Lung (tissue), 12 donors: ENCODE results near the gene PDK2. TPM values are rescaled to one million over a fixed set of nuclear protein-coding genes. Genes with fewer than 3 reads are reported as not detected.

Experiments
- ATAC-seq: fragments of 200-7000 bp; cut with Tn5 transposase; one replicate; pipeline ENCODE4 v1.9.1; 2020; ENCODE audit warnings: moderate number of reproducible peaks; ENCODE audit not compliant: insufficient read depth, low FRiP score
- DNase-seq, 3 donors: peaks; one replicate each; pipeline ENCODE4 v3.0.0-alpha.2; 2013 to 2017
- H3K27ac ChIP-seq, 2 donors: one replicate each; pipeline ENCODE4 v1.5.1; 2013; ENCODE audit warnings: mild to moderate bottlenecking in 2 of 2, moderate library complexity in 2 of 2, control low read depth in 1 of 2, inconsistent platforms in 1 of 2, low read depth in 1 of 2, low read length in 1 of 2
- H3K27me3 ChIP-seq, 3 donors: one replicate each; pipeline ENCODE4 v1.5.1; 2013; ENCODE audit warnings: low read length in 2 of 3; ENCODE audit not compliant: control insufficient read depth in 3 of 3, insufficient read depth in 3 of 3
- H3K36me3 ChIP-seq, 4 donors: one replicate each; pipeline ENCODE4 v1.5.1; 2013; ENCODE audit warnings: low read length in 4 of 4, mild to moderate bottlenecking in 1 of 4, moderate library complexity in 1 of 4; ENCODE audit not compliant: control insufficient read depth in 4 of 4, insufficient read depth in 4 of 4
- H3K4me1 ChIP-seq, 5 donors: one replicate each; pipeline ENCODE4 v1.5.1; 2013; ENCODE audit warnings: low read length in 5 of 5, mild to moderate bottlenecking in 2 of 5, moderate library complexity in 1 of 5; ENCODE audit not compliant: control insufficient read depth in 5 of 5, insufficient read depth in 5 of 5
- H3K4me3 ChIP-seq: one replicate; pipeline ENCODE4 v1.5.1; 2013; ENCODE audit warnings: mild to moderate bottlenecking, control low read depth, moderate library complexity
- H3K9ac ChIP-seq, 2 donors: one replicate each; pipeline ENCODE4 v1.5.1; 2013; ENCODE audit warnings: low read length in 2 of 2, control low read depth in 1 of 2; ENCODE audit not compliant: insufficient read depth in 1 of 2
- H3K9me3 ChIP-seq, 4 donors: one replicate each; pipeline ENCODE4 v1.5.1; 2013; ENCODE audit warnings: low read length in 3 of 4, mild to moderate bottlenecking in 1 of 4, moderate library complexity in 1 of 4; ENCODE audit not compliant: control insufficient read depth in 4 of 4, insufficient read depth in 3 of 4
- CTCF ChIP-seq: IDR thresholded peaks from 2 replicates; pipeline ENCODE4 v1.5.1; 2012; ENCODE audit warnings: mild to moderate bottlenecking; ENCODE audit errors: control extremely low read depth, extremely low read depth
- WGBS, 2 donors: extraction: QIAGEN DNeasy Blood & Tissue Kit; methylation state at CpG; one replicate each; pipeline ENCODE4 v1.1.7; 2013; 5-methylcytosine and 5-hydroxymethylcytosine counted together
- polyA plus RNA-seq, 2 donors: library from polyadenylated mRNA; stranded (reverse); fragments of 200-250 nt; gene quantifications; one replicate each; pipeline ENCODE4 v1.2.1, GENCODE V29; 2013
- total RNA-seq, 2 donors: library from RNA; depleted of rRNA in 1 of 2; stranded (reverse); fragments of >200 nt in 1 of 2; gene quantifications; one replicate each; pipeline ENCODE4 v1.2.1, GENCODE V29; 2014 to 2021
- donor health status: control.
- donor health status: control.
- donor health status: Bipolar disorder and iron deficiency.
- donor health status: healthy.
- donor health status: DM: yes; HTN: yes; CAD: no.

Gene PDK2
- total and polyA plus RNA-seq, 4 donors, result 10.0 to 27.8 (median 19.4) TPM

DNA sequence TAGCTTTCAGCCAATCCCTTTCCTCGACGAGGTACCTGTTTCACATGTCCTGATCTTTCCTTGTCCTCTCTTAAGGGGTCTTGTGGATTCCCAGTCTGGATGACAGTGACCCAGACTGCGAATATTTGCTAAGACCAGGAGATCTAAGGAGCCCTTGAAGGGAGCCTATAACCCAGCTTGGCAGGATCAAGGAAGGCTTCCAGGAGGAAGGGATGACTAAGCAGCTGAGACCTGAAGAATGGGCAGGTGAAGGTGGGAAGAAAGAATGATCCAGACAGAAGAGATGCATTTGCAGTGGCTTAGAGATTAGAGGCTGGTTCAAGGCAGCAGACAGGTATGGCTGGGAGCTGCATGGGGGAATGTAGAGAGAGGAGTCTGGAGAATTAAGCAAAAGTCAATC is 1.9 kb upstream of the PDK2 start:
- WGBS, 2 donors, result 83 to 94% methylated on average over 3 of the region's 3 CpGs
- peaks cover 4 to 27% (median 7%) of the 10 kb centered on the region in 5 donors for H3K4me1 ChIP-seq

GRCh38 chr17:50093807-50094206 is 1.3 kb upstream of the PDK2 start:
- peaks cover 4 to 28% (median 7%) of the 10 kb centered on the region in 4 donors for H3K36me3 ChIP-seq
- H3K9me3 ChIP-seq, result no peaks in the 10 kb centered on the region
- DNase-seq (no peak), ATAC-seq (no peak)
- 45 to 61% methylated on average over 3 of the region's 3 CpGs for WGBS, 2 donors
- no peaks in the 10 kb centered on the region for H3K27me3 ChIP-seq
- no peak for TF ChIP-seq CTCF
- no peak overlapping the region for H3K4me3 ChIP-seq
- no peak overlapping the region for H3K9ac ChIP-seq
- H3K27ac ChIP-seq, result no peak overlapping the region
- H3K4me1 ChIP-seq, result peaks cover 4 to 27% (median 7%) of the 10 kb centered on the region in 5 donors

More for the DNA sequence above, 1.9 kb upstream of the PDK2 start:
- Histone ChIP-seq H3K9me3 (no peaks in the 10 kb centered on the region), H3K4me3 (no peak overlapping the region), H3K9ac (no peak overlapping the region), H3K27ac (no peak overlapping the region), H3K36me3 (peaks cover 0 to 31% (median 4%) of the 10 kb centered on the region in 4 donors), H3K27me3 (no peaks in the 10 kb centered on the region)
- no peak for TF ChIP-seq CTCF
- ATAC-seq, result no peak
- DNase-seq, result no peak

DNA sequence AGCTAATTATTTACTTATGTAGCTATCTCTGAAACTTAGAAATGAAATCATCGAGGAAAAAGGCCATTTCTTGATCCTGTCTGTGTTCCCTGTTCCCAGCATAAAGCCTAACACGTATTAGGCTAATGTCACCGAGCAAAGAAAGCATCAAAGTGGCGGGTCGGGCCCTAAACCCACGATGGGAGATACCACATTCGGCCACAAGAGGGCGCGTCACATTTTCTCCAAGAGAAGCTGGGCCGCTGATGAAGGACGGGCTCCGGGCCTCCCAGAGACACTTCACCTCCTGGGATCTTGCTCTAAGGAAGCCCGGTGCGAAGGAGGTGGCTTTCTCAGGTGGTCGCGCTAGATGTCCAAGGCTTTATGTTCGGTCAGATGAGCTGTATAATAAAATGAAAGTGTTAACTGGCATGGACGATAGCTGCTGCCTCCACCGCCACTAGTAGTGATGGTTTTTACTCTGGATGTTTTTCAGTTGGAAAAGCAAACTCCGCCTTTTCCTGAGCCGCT is 853 bp upstream of the PDK2 start:
- peak; percentile 74 for ATAC-seq
- peak overlapping the region; percentile 26 for H3K4me3 ChIP-seq
- peak; percentile 91 to 94 (median 93) for DNase-seq
- H3K9ac ChIP-seq, result peak overlapping the region in 1 of 2 donors; percentile 33
- peaks cover 4 to 26% (median 11%) of the 10 kb centered on the region in 4 donors for H3K36me3 ChIP-seq
- TF ChIP-seq CTCF, result peak; percentile 90
- no peaks in the 10 kb centered on the region for H3K9me3 ChIP-seq
- H3K27me3 ChIP-seq, result no peaks in the 10 kb centered on the region
- 0% methylated on average over 21 of the region's 21 CpGs for WGBS, 2 donors
- H3K27ac ChIP-seq, result peak overlapping the region; percentile 74 to 95
- H3K4me1 ChIP-seq, result peaks cover 4 to 27% (median 7%) of the 10 kb centered on the region in 5 donors

DNA sequence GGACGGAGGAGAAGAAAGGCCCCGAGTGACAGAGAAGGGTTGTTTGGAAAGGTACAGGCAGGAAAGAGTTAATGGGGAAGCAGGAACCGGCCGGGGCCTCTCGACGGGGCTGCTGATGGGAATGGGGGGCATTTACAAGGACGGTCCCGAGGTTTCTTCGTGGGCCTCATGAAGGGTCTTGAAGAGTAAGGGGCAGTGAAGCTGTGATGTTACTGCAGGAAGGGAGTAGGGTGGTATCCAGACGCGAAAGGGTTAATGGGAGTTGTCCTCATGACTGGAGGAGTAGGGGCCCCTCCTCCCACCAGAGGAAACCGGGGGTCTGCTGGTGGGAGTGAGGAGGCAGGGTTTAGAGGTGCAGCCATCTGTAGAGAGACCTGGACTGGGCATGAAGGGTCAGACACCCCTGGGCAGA is 481 bp downstream of the PDK2 start:
- H3K4me1 ChIP-seq, result peaks cover 4 to 27% (median 7%) of the 10 kb centered on the region in 5 donors
- DNase-seq (peak; percentile 44 to 58 (median 51)), ATAC-seq (no peak)
- peak overlapping the region; percentile 37 to 82 for H3K9ac ChIP-seq
- TF ChIP-seq CTCF, result no peak
- WGBS, 2 donors, result 1% methylated on average over 12 of the region's 12 CpGs
- H3K27me3 ChIP-seq, result no peaks in the 10 kb centered on the region
- H3K27ac ChIP-seq, result peak overlapping the region; percentile 87 to 95
- peaks cover 4 to 21% (median 13%) of the 10 kb centered on the region in 4 donors for H3K36me3 ChIP-seq
- no peaks in the 10 kb centered on the region for H3K9me3 ChIP-seq
- H3K4me3 ChIP-seq, result peak overlapping the region; percentile 81
